ENCODE measurements around the gene PBX3.

PBX3 gene

GRCh38 chr9:125991886-125992529 lies 244.8 kb downstream of the PBX3 start:
- H3K79me2 ChIP-seq (ENCODE audit: control insufficient read depth, insufficient read depth, low read length, unreplicated experiment): no peaks in the 10 kb centered on the region
- H3K4me1 ChIP-seq (ENCODE audit: control insufficient read depth, insufficient read depth, low read length, unreplicated experiment): no peaks in the 10 kb centered on the region
- H3K27me3 ChIP-seq (ENCODE audit: insufficient read depth, low read length): no peaks in the 10 kb centered on the region
- no peak overlapping the region for H3K4me3 ChIP-seq (ENCODE audit: low read depth, low read length)
- no peaks in the 10 kb centered on the region for H3K36me3 ChIP-seq (ENCODE audit: insufficient read depth, low read length)
- no peak overlapping the region for H3K27ac ChIP-seq (ENCODE audit: low read depth, low read length)
- no peak overlapping the region for H2AFZ ChIP-seq (ENCODE audit: low read length, unreplicated experiment)

GRCh38 chr9:125992557-125992956 lies 245.4 kb downstream of the PBX3 start:
- Histone ChIP-seq H3K79me2 (ENCODE audit: control insufficient read depth, insufficient read depth, low read length, unreplicated experiment) (no peaks in the 10 kb centered on the region), H3K27me3 (ENCODE audit: insufficient read depth, low read length) (no peaks in the 10 kb centered on the region), H3K36me3 (ENCODE audit: insufficient read depth, low read length) (no peaks in the 10 kb centered on the region), H3K27ac (ENCODE audit: low read depth, low read length) (no peak overlapping the region), H3K4me3 (ENCODE audit: low read depth, low read length) (no peak overlapping the region), H2AFZ (ENCODE audit: low read length, unreplicated experiment) (no peak overlapping the region), H3K4me1 (ENCODE audit: control insufficient read depth, insufficient read depth, low read length, unreplicated experiment) (no peaks in the 10 kb centered on the region)

- no peak overlapping the region for H2AFZ ChIP-seq (ENCODE audit: low read length, unreplicated experiment)
- no peaks in the 10 kb centered on the region for H3K79me2 ChIP-seq (ENCODE audit: control insufficient read depth, insufficient read depth, low read length, unreplicated experiment)
- H3K4me3 ChIP-seq (ENCODE audit: low read depth, low read length): no peak overlapping the region
- H3K27ac ChIP-seq (ENCODE audit: low read depth, low read length): no peak overlapping the region
- no peaks in the 10 kb centered on the region for H3K27me3 ChIP-seq (ENCODE audit: insufficient read depth, low read length)
- H3K4me1 ChIP-seq (ENCODE audit: control insufficient read depth, insufficient read depth, low read length, unreplicated experiment): no peaks in the 10 kb centered on the region
- no peaks in the 10 kb centered on the region for H3K36me3 ChIP-seq (ENCODE audit: insufficient read depth, low read length)
Observed at GRCh38 chr9:125993466-125993865, 246.3 kb downstream of the PBX3 start.

GRCh38 chr9:125994066-125994943 lies 247.1 kb downstream of the PBX3 start:
- H3K27me3 ChIP-seq (ENCODE audit: insufficient read depth, low read length): no peaks in the 10 kb centered on the region
- no peaks in the 10 kb centered on the region for H3K36me3 ChIP-seq (ENCODE audit: insufficient read depth, low read length)
- no peak overlapping the region for H3K4me3 ChIP-seq (ENCODE audit: low read depth, low read length)
- no peak overlapping the region for H3K27ac ChIP-seq (ENCODE audit: low read depth, low read length)
- no peak overlapping the region for H2AFZ ChIP-seq (ENCODE audit: low read length, unreplicated experiment)
- no peaks in the 10 kb centered on the region for H3K79me2 ChIP-seq (ENCODE audit: control insufficient read depth, insufficient read depth, low read length, unreplicated experiment)
- no peaks in the 10 kb centered on the region for H3K4me1 ChIP-seq (ENCODE audit: control insufficient read depth, insufficient read depth, low read length, unreplicated experiment)

- H3K27ac ChIP-seq (ENCODE audit: low read depth, low read length): no peak overlapping the region
- H3K27me3 ChIP-seq (ENCODE audit: insufficient read depth, low read length): no peaks in the 10 kb centered on the region
- H3K79me2 ChIP-seq (ENCODE audit: control insufficient read depth, insufficient read depth, low read length, unreplicated experiment): no peaks in the 10 kb centered on the region
- no peak overlapping the region for H2AFZ ChIP-seq (ENCODE audit: low read length, unreplicated experiment)
- H3K4me3 ChIP-seq (ENCODE audit: low read depth, low read length): no peak overlapping the region
- H3K36me3 ChIP-seq (ENCODE audit: insufficient read depth, low read length): no peaks in the 10 kb centered on the region
- no peaks in the 10 kb centered on the region for H3K4me1 ChIP-seq (ENCODE audit: control insufficient read depth, insufficient read depth, low read length, unreplicated experiment)
Observed at GRCh38 chr9:125995006-125995405, 247.8 kb downstream of the PBX3 start.

GRCh38 chr9:125995706-125996105 lies 248.5 kb downstream of the PBX3 start:
- Histone ChIP-seq H3K27ac (ENCODE audit: low read depth, low read length) (no peak overlapping the region), H3K4me3 (ENCODE audit: low read depth, low read length) (no peak overlapping the region), H3K79me2 (ENCODE audit: control insufficient read depth, insufficient read depth, low read length, unreplicated experiment) (no peaks in the 10 kb centered on the region), H3K4me1 (ENCODE audit: control insufficient read depth, insufficient read depth, low read length, unreplicated experiment) (no peaks in the 10 kb centered on the region), H3K27me3 (ENCODE audit: insufficient read depth, low read length) (no peaks in the 10 kb centered on the region), H2AFZ (ENCODE audit: low read length, unreplicated experiment) (no peak overlapping the region), H3K36me3 (ENCODE audit: insufficient read depth, low read length) (no peaks in the 10 kb centered on the region)

GRCh38 chr9:125996791-125997190 lies 249.6 kb downstream of the PBX3 start:
- Histone ChIP-seq H3K27ac (ENCODE audit: low read depth, low read length) (no peak overlapping the region), H3K4me3 (ENCODE audit: low read depth, low read length) (no peak overlapping the region), H3K27me3 (ENCODE audit: insufficient read depth, low read length) (no peaks in the 10 kb centered on the region), H2AFZ (ENCODE audit: low read length, unreplicated experiment) (no peak overlapping the region), H3K79me2 (ENCODE audit: control insufficient read depth, insufficient read depth, low read length, unreplicated experiment) (no peaks in the 10 kb centered on the region), H3K36me3 (ENCODE audit: insufficient read depth, low read length) (no peaks in the 10 kb centered on the region), H3K4me1 (ENCODE audit: control insufficient read depth, insufficient read depth, low read length, unreplicated experiment) (no peaks in the 10 kb centered on the region)

- Histone ChIP-seq H3K27ac (ENCODE audit: low read depth, low read length) (no peak overlapping the region), H3K36me3 (ENCODE audit: insufficient read depth, low read length) (no peaks in the 10 kb centered on the region), H2AFZ (ENCODE audit: low read length, unreplicated experiment) (no peak overlapping the region), H3K4me1 (ENCODE audit: control insufficient read depth, insufficient read depth, low read length, unreplicated experiment) (no peaks in the 10 kb centered on the region), H3K27me3 (ENCODE audit: insufficient read depth, low read length) (no peaks in the 10 kb centered on the region), H3K79me2 (ENCODE audit: control insufficient read depth, insufficient read depth, low read length, unreplicated experiment) (no peaks in the 10 kb centered on the region), H3K4me3 (ENCODE audit: low read depth, low read length) (no peak overlapping the region)
Observed at GRCh38 chr9:125997196-125997823, 250.1 kb downstream of the PBX3 start.

GRCh38 chr9:125998837-125999503 lies 251.8 kb downstream of the PBX3 start:
- no peaks in the 10 kb centered on the region for H3K27me3 ChIP-seq (ENCODE audit: insufficient read depth, low read length)
- no peaks in the 10 kb centered on the region for H3K36me3 ChIP-seq (ENCODE audit: insufficient read depth, low read length)
- H3K79me2 ChIP-seq (ENCODE audit: control insufficient read depth, insufficient read depth, low read length, unreplicated experiment): no peaks in the 10 kb centered on the region
- H2AFZ ChIP-seq (ENCODE audit: low read length, unreplicated experiment): no peak overlapping the region
- H3K27ac ChIP-seq (ENCODE audit: low read depth, low read length): no peak overlapping the region
- H3K4me3 ChIP-seq (ENCODE audit: low read depth, low read length): no peak overlapping the region
- no peaks in the 10 kb centered on the region for H3K4me1 ChIP-seq (ENCODE audit: control insufficient read depth, insufficient read depth, low read length, unreplicated experiment)

- no peaks in the 10 kb centered on the region for H3K4me1 ChIP-seq (ENCODE audit: control insufficient read depth, insufficient read depth, low read length, unreplicated experiment)
- no peak overlapping the region for H3K4me3 ChIP-seq (ENCODE audit: low read depth, low read length)
- no peaks in the 10 kb centered on the region for H3K27me3 ChIP-seq (ENCODE audit: insufficient read depth, low read length)
- no peaks in the 10 kb centered on the region for H3K79me2 ChIP-seq (ENCODE audit: control insufficient read depth, insufficient read depth, low read length, unreplicated experiment)
- H3K36me3 ChIP-seq (ENCODE audit: insufficient read depth, low read length): no peaks in the 10 kb centered on the region
- H2AFZ ChIP-seq (ENCODE audit: low read length, unreplicated experiment): no peak overlapping the region
- no peak overlapping the region for H3K27ac ChIP-seq (ENCODE audit: low read depth, low read length)
Observed at GRCh38 chr9:125999504-125999881, 252.3 kb downstream of the PBX3 start.
